AG04450 (cell line): Measurements from ENCODE around the gene MTHFD2L. TPM values are rescaled to one million over a fixed set of nuclear protein-coding genes. Genes with fewer than 3 reads are reported as not detected.

Experiments used
- CTCF ChIA-PET: fragments of 300-600, 350-600 bp; formaldehyde crosslinking; extraction: SDS; loops from one replicate; lab custom pipeline; 2022; ENCODE audit warnings: antibody characterized with exemption, inconsistent platforms; lab: Charles Lee
- POLR2A ChIA-PET: fragments of 350-600 bp; formaldehyde crosslinking; extraction: SDS; loops from one replicate; lab custom pipeline; 2021; ENCODE audit warnings: antibody characterized with exemption, inconsistent platforms; lab: Yijun Ruan, JAX
- DNase-seq: peaks from one replicate; pipeline ENCODE4 v3.0.0-alpha.2; 2011; ENCODE audit warnings: low read depth, low spot score
- H3K27ac ChIP-seq: one replicate; pipeline ENCODE4 v1.5.1; 2012; ENCODE audit warnings: low read depth, low read length, control low read depth
- H3K27me3 ChIP-seq: one replicate; pipeline ENCODE4 v1.6.0; 2012; ENCODE audit warnings: low read length; ENCODE audit not compliant: control insufficient read depth, insufficient read depth
- H3K4me3 ChIP-seq: 2 replicates; pipeline ENCODE4 v1.5.1; 2011; ENCODE audit warnings: mild to moderate bottlenecking, low read depth, low read length, control low read depth
- H3K9me3 ChIP-seq: 2 replicates; pipeline ENCODE4 v1.5.1; 2012; ENCODE audit warnings: low read length; ENCODE audit not compliant: control insufficient read depth, insufficient read depth
- CTCF ChIP-seq: IDR thresholded peaks from 2 replicates; pipeline ENCODE4 v1.5.1; 2011; ENCODE audit warnings: low read depth, low read length, control low read depth, inconsistent platforms
- polyA plus RNA-seq: library from polyadenylated mRNA; depleted of rRNA; stranded (reverse); fragments of >200 nt; gene quantifications from 2 replicates; pipeline ENCODE4 v1.2.3, GENCODE V29; 2011

Gene MTHFD2L
- polyA plus RNA-seq, 1 experiment: 6.2 TPM

- H3K27me3 ChIP-seq: no peaks in the 10 kb centered on the region
- POLR2A ChIA-PET: no interaction called here
- no peak overlapping the region for H3K4me3 ChIP-seq
- CTCF ChIA-PET: no interaction called here
- H3K27ac ChIP-seq: no peak overlapping the region
- DNase-seq: no peak
- no peak for TF ChIP-seq CTCF
- no peaks in the 10 kb centered on the region for H3K9me3 ChIP-seq
These were observed 136.8 kb downstream of the MTHFD2L start for GRCh38 chr4:74294681-74295080.

GRCh38 chr4:74297539-74297938 is 139.6 kb downstream of the MTHFD2L start:
- CTCF ChIA-PET: interaction anchor here (1.1 kb wide), 1 partner anchor 69 kb away, joined by 3 read pairs; no protein-coding TSS in a partner anchor
- H3K9me3 ChIP-seq: no peaks in the 10 kb centered on the region
- no peak for DNase-seq
- POLR2A ChIA-PET: interaction anchor here (0.6 kb wide), 1 partner anchor 406 kb away, joined by 3 read pairs; no protein-coding TSS in a partner anchor
- H3K4me3 ChIP-seq: no peak overlapping the region
- no peaks in the 10 kb centered on the region for H3K27me3 ChIP-seq
- no peak overlapping the region for H3K27ac ChIP-seq
- TF ChIP-seq CTCF: no peak

- Histone ChIP-seq H3K27ac (no peak overlapping the region), H3K4me3 (no peak overlapping the region), H3K27me3 (no peaks in the 10 kb centered on the region), H3K9me3 (no peaks in the 10 kb centered on the region)
- ChIA-PET POLR2A (no interaction called here), CTCF (interaction anchor here (0.5 kb wide), 1 partner anchor 1022 kb away, joined by 3 read pairs; no protein-coding TSS in a partner anchor)
- no peak for DNase-seq
- no peak for TF ChIP-seq CTCF
These were observed 146.2 kb downstream of the MTHFD2L start for GRCh38 chr4:74304095-74304625.

GRCh38 chr4:74305000-74305399 is 147.1 kb downstream of the MTHFD2L start:
- DNase-seq: no peak
- ChIA-PET CTCF (interaction anchor here (1.4 to 5.2 kb wide), 3 partner anchors 115 to 371 kb away, joined by 3 to 36 read pairs (median 4); no protein-coding TSS in a partner anchor), POLR2A (no interaction called here)
- no peaks in the 10 kb centered on the region for H3K27me3 ChIP-seq
- no peak for TF ChIP-seq CTCF
- H3K9me3 ChIP-seq: no peaks in the 10 kb centered on the region
- no peak overlapping the region for H3K27ac ChIP-seq
- no peak overlapping the region for H3K4me3 ChIP-seq

GRCh38 chr4:74307170-74307569 is 149.3 kb downstream of the MTHFD2L start:
- Histone ChIP-seq H3K4me3 (no peak overlapping the region), H3K27ac (no peak overlapping the region), H3K9me3 (no peaks in the 10 kb centered on the region), H3K27me3 (no peaks in the 10 kb centered on the region)
- POLR2A ChIA-PET: no interaction called here
- TF ChIP-seq CTCF: no peak
- no peak for DNase-seq
- CTCF ChIA-PET: interaction anchor here (1.3 to 5.2 kb wide), 5 partner anchors 13 to 387 kb away, joined by 4 to 36 read pairs (median 4); no protein-coding TSS in a partner anchor
